Mesendoderm (in vitro differentiated cells): Measurements from ENCODE around the gene SCAI.
A peak's percentile ranks its signal among the peaks of the same experiment; 100 is the strongest.
"Not testable (repeated sequence)": the region's sequence is repeated elsewhere in the genome, so short reads cannot be mapped to it uniquely, and the experiment has no call there.

ENCODE experiments used
- DNase-seq: peaks from one replicate; pipeline ENCODE4 v3.0.0; 2013
- H2AK5ac ChIP-seq: 2 replicates; pipeline ENCODE4 v1.6.1; 2013; ENCODE audit warnings: low read length, inconsistent platforms
- H2BK120ac ChIP-seq: 2 replicates; pipeline ENCODE4 v1.6.1; 2013; ENCODE audit warnings: low read depth, mild to moderate bottlenecking, low read length, moderate library complexity, mixed read lengths
- H2BK15ac ChIP-seq: replicated peaks from 2 replicates; pipeline ENCODE4 v1.6.1; 2013; ENCODE audit warnings: low read depth, mild to moderate bottlenecking, moderate library complexity
- H2BK5ac ChIP-seq: 2 replicates; pipeline ENCODE4 v1.6.1; 2013; ENCODE audit warnings: low read length, inconsistent platforms
- H3K18ac ChIP-seq: 2 replicates; pipeline ENCODE4 v1.6.1; 2013; ENCODE audit warnings: mild to moderate bottlenecking, low read length, mixed read lengths
- H3K23ac ChIP-seq: one replicate; pipeline ENCODE4 v1.6.1; 2013; ENCODE audit warnings: low read length
- H3K27ac ChIP-seq: 2 replicates; pipeline ENCODE4 v1.5.1; 2013; ENCODE audit warnings: low read depth, mild to moderate bottlenecking, inconsistent platforms, low read length, moderate library complexity
- H3K27me3 ChIP-seq: 2 replicates; pipeline ENCODE4 v1.6.1; 2013; ENCODE audit warnings: low read length, control low read depth, mild to moderate bottlenecking, inconsistent platforms; ENCODE audit not compliant: insufficient read depth, poor library complexity
- H3K36me3 ChIP-seq: 2 replicates; pipeline ENCODE4 v1.6.1; 2013; ENCODE audit warnings: low read length, inconsistent platforms; ENCODE audit not compliant: control insufficient read depth, insufficient read depth
- H3K4ac ChIP-seq: one replicate; pipeline ENCODE4 v1.6.1; 2013; ENCODE audit warnings: low read depth, mild to moderate bottlenecking, low read length, moderate library complexity
- H3K4me1 ChIP-seq: 2 replicates; pipeline ENCODE4 v1.6.1; 2013; ENCODE audit warnings: low read depth, low read length, inconsistent platforms; ENCODE audit not compliant: control insufficient read depth
- H3K4me2 ChIP-seq: 2 replicates; pipeline ENCODE4 v1.6.1; 2013; ENCODE audit warnings: low read length
- H3K4me3 ChIP-seq: 2 replicates; pipeline ENCODE4 v1.5.1; 2013; ENCODE audit warnings: mild to moderate bottlenecking, low read length
- H3K56ac ChIP-seq: one replicate; pipeline ENCODE4 v1.6.1; 2013; ENCODE audit warnings: low read length
- H3K79me1 ChIP-seq: 2 replicates; pipeline ENCODE4 v1.6.1; 2013; ENCODE audit warnings: low read length, inconsistent platforms
- H3K79me2 ChIP-seq: 2 replicates; pipeline ENCODE4 v1.6.1; 2013; ENCODE audit warnings: mild to moderate bottlenecking, low read length; ENCODE audit not compliant: control insufficient read depth, insufficient read depth
- H3K9ac ChIP-seq: 2 replicates; pipeline ENCODE4 v1.6.1; 2013; ENCODE audit warnings: low read length, inconsistent platforms
- H4K5ac ChIP-seq: one replicate; pipeline ENCODE4 v1.6.1; 2013; ENCODE audit warnings: low read length
- H4K8ac ChIP-seq: one replicate; pipeline ENCODE4 v1.6.1; 2013; ENCODE audit warnings: low read depth, mild to moderate bottlenecking, control low read depth, low read length, moderate library complexity
- WGBS: extraction: QIAGEN DNeasy Blood & Tissue Kit; methylation state at CpG from one replicate; pipeline ENCODE4 v1.1.7; 2013; ENCODE audit warnings: low lambda C conversion rate, missing lambda C conversion rate; ENCODE audit not compliant: insufficient coverage; ENCODE audit errors: extremely low coverage; 5-methylcytosine and 5-hydroxymethylcytosine counted together

The SCAI gene

GRCh38 chr9:125125523-125125922 lies 17.8 kb downstream of the SCAI start:
- H4K5ac ChIP-seq: no peak overlapping the region
- H3K27ac ChIP-seq: no peak overlapping the region
- H3K4me2 ChIP-seq: no peak overlapping the region
- no peak overlapping the region for H2BK5ac ChIP-seq
- H3K4me3 ChIP-seq: no peak overlapping the region
- H4K8ac ChIP-seq: no peak overlapping the region
- no peak overlapping the region for H3K23ac ChIP-seq
- H2BK15ac ChIP-seq: no peak overlapping the region
- no peak overlapping the region for H2BK120ac ChIP-seq
- no peak overlapping the region for H3K18ac ChIP-seq
- no peaks in the 10 kb centered on the region for H3K79me2 ChIP-seq
- WGBS: no CpG with 5 or more reads among the region's 7 CpGs
- DNase-seq: no peak
- no peak overlapping the region for H3K9ac ChIP-seq
- no peaks in the 10 kb centered on the region for H3K4me1 ChIP-seq
- no peak overlapping the region for H3K4ac ChIP-seq
- H3K27me3 ChIP-seq: no peaks in the 10 kb centered on the region
- H3K79me1 ChIP-seq: no peaks in the 10 kb centered on the region
- no peaks in the 10 kb centered on the region for H3K36me3 ChIP-seq
- no peak overlapping the region for H3K56ac ChIP-seq
- no peak overlapping the region for H2AK5ac ChIP-seq

- Histone ChIP-seq H3K36me3 (no peaks in the 10 kb centered on the region), H3K79me2 (no peaks in the 10 kb centered on the region), H3K4me1 (no peaks in the 10 kb centered on the region), H2BK15ac (no peak overlapping the region), H2AK5ac (no peak overlapping the region), H4K5ac (no peak overlapping the region), H3K9ac (no peak overlapping the region), H2BK120ac (no peak overlapping the region), H3K4me3 (no peak overlapping the region), H3K4ac (no peak overlapping the region), H3K27me3 (no peaks in the 10 kb centered on the region), H3K56ac (no peak overlapping the region), H3K4me2 (no peak overlapping the region), H2BK5ac (no peak overlapping the region), H3K79me1 (peaks cover 3% of the 10 kb centered on the region), H3K18ac (no peak overlapping the region), H4K8ac (no peak overlapping the region), H3K27ac (no peak overlapping the region), H3K23ac (no peak overlapping the region)
- DNase-seq: peak; percentile 7
- no CpG with 5 or more reads among the region's 2 CpGs for WGBS
These were observed 22.2 kb downstream of the SCAI start for GRCh38 chr9:125121146-125121545.

- H2BK15ac ChIP-seq: no peak overlapping the region
- H4K5ac ChIP-seq: no peak overlapping the region
- H4K8ac ChIP-seq: no peak overlapping the region
- H2BK5ac ChIP-seq: no peak overlapping the region
- peak; percentile 31 for DNase-seq
- H2BK120ac ChIP-seq: no peak overlapping the region
- H3K79me2 ChIP-seq: no peaks in the 10 kb centered on the region
- H3K79me1 ChIP-seq: peaks cover 3% of the 10 kb centered on the region
- H3K36me3 ChIP-seq: no peaks in the 10 kb centered on the region
- H3K9ac ChIP-seq: no peak overlapping the region
- H3K27ac ChIP-seq: no peak overlapping the region
- H3K23ac ChIP-seq: no peak overlapping the region
- no peak overlapping the region for H3K4me3 ChIP-seq
- no peaks in the 10 kb centered on the region for H3K27me3 ChIP-seq
- no peaks in the 10 kb centered on the region for H3K4me1 ChIP-seq
- no peak overlapping the region for H3K18ac ChIP-seq
- WGBS: no CpG with 5 or more reads among the region's 4 CpGs
- no peak overlapping the region for H3K4me2 ChIP-seq
- no peak overlapping the region for H3K4ac ChIP-seq
- H2AK5ac ChIP-seq: no peak overlapping the region
- H3K56ac ChIP-seq: no peak overlapping the region
These were observed 23.6 kb downstream of the SCAI start for GRCh38 chr9:125119643-125120286.

GRCh38 chr9:125118696-125119095 lies 24.6 kb downstream of the SCAI start:
- not testable (repeated sequence) for H3K4me2 ChIP-seq, H4K8ac ChIP-seq, H3K27me3 ChIP-seq, H3K23ac ChIP-seq, H3K9ac ChIP-seq, H2BK15ac ChIP-seq, H3K79me2 ChIP-seq, H3K56ac ChIP-seq, H2AK5ac ChIP-seq, H3K4ac ChIP-seq, H2BK5ac ChIP-seq, H3K4me1 ChIP-seq, DNase-seq, H3K4me3 ChIP-seq, H4K5ac ChIP-seq, H3K27ac ChIP-seq, H2BK120ac ChIP-seq, H3K36me3 ChIP-seq, H3K79me1 ChIP-seq, H3K18ac ChIP-seq
- no CpG with 5 or more reads among the region's 2 CpGs for WGBS

- H2BK120ac ChIP-seq, H3K4me1 ChIP-seq, H4K5ac ChIP-seq, H3K18ac ChIP-seq, H3K79me1 ChIP-seq, H4K8ac ChIP-seq, H3K4me2 ChIP-seq, H2BK15ac ChIP-seq, H3K4me3 ChIP-seq, H3K27ac ChIP-seq, H3K23ac ChIP-seq, DNase-seq, H2BK5ac ChIP-seq, H3K27me3 ChIP-seq, H2AK5ac ChIP-seq, H3K79me2 ChIP-seq, H3K4ac ChIP-seq, H3K9ac ChIP-seq, H3K56ac ChIP-seq, H3K36me3 ChIP-seq: not testable (repeated sequence)
- WGBS: no CpG with 5 or more reads among the region's 4 CpGs
These were observed 28.8 kb downstream of the SCAI start for GRCh38 chr9:125114503-125114902.

GRCh38 chr9:125110464-125110863 lies 32.9 kb downstream of the SCAI start:
- H3K4me2 ChIP-seq: no peak overlapping the region
- no peak overlapping the region for H4K8ac ChIP-seq
- no peak for DNase-seq
- H4K5ac ChIP-seq: no peak overlapping the region
- H2BK5ac ChIP-seq: no peak overlapping the region
- H3K27ac ChIP-seq: no peak overlapping the region
- no CpG with 5 or more reads among the region's 2 CpGs for WGBS
- no peak overlapping the region for H2BK120ac ChIP-seq
- no peak overlapping the region for H3K18ac ChIP-seq
- H3K56ac ChIP-seq: no peak overlapping the region
- H3K4ac ChIP-seq: no peak overlapping the region
- H3K23ac ChIP-seq: no peak overlapping the region
- no peak overlapping the region for H2AK5ac ChIP-seq
- H3K27me3 ChIP-seq: no peaks in the 10 kb centered on the region
- H3K79me1 ChIP-seq: peaks cover 7% of the 10 kb centered on the region
- H2BK15ac ChIP-seq: no peak overlapping the region
- no peaks in the 10 kb centered on the region for H3K36me3 ChIP-seq
- H3K4me1 ChIP-seq: no peaks in the 10 kb centered on the region
- H3K9ac ChIP-seq: no peak overlapping the region
- H3K79me2 ChIP-seq: peaks cover 3% of the 10 kb centered on the region
- H3K4me3 ChIP-seq: no peak overlapping the region
